ENCODE data around the gene ZDBF2.

ZDBF2 gene

DNA sequence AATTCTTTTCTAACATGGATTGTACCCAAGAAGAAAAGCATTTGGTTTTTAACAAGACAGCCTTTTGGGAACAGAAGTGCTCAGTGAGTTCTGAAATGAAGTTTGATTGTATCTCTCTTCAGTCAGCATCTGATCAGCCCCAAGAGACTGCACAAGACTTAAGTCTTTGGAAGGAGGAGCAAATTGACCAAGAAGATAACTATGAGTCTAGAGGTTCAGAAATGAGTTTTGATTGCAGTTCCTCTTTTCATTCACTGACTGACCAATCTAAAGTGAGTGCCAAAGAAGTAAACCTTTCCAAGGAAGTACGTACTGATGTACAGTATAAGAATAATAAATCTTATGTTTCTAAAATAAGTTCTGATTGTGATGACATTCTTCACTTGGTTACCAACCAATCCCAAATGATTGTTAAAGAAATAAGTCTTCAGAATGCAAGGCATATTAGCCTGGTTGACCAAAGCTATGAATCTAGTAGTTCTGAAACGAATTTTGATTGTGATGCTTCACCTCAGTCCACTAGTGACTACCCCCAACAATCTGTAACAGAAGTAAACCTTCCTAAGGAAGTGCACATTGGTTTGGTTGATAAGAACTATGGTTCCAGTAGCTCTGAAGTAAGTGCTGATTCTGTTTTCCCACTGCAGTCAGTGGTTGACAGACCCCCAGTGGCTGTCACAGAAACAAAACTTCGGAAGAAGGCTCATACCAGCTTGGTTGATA, 31.2 kb downstream of the ZDBF2 start:
- in situ Hi-C loops (cut with HindIII; ENCODE audit: low pct_unique_long_range_greater_than_20kb, low sequenced_read_pairs) = no loop called here
- TF ChIP-seq JUND (IDR thresholded peaks at IDR 0.05; ENCODE audit: low read depth) = no peak
- no peak for DNase-seq (ENCODE audit: low read depth in 1 of 2, low spot score in 1 of 2)

DNA sequence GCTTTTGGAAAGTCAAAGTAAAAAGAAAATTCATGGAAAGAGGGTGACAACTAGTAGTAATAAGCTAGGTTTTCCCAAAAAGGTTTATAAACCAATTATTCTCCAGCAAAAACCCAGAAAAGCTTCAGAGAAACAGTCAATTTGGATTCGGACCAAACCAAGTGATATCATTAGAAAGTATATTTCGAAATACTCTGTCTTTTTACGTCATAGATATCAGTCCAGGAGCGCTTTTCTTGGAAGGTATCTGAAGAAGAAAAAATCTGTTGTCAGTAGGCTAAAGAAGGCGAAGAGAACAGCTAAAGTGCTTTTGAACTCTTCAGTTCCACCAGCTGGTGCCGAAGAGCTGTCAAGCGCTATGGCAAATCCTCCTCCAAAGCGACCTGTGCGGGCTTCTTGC, 36.6 kb downstream of the ZDBF2 start:
- no peak for TF ChIP-seq JUND (IDR thresholded peaks at IDR 0.05; ENCODE audit: low read depth)
- in situ Hi-C loops (cut with HindIII; ENCODE audit: low pct_unique_long_range_greater_than_20kb, low sequenced_read_pairs) = no loop called here
- DNase-seq (ENCODE audit: low read depth in 1 of 2, low spot score in 1 of 2) = no peak

DNA sequence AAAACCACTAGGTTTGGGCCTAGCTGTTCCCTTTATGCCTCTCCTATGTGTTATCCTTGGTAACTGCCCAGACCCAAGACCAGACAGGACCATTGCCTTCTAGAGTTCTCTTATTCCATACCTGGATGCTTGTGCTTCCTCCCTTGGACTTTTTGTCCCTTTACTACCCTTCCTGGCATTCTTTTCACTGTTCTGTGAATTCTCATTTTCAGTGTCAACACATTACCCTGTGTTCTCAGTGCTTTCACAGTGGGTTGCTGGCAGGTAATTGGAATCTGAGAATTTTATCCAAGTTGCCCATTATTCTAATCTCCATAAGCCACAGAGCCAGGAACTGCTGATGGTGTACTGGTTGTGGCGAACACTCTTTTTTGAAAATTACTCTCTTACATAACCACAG, 41.7 kb downstream of the ZDBF2 start:
- DNase-seq (ENCODE audit: low read depth in 1 of 2, low spot score in 1 of 2) = no peak
- no peak for TF ChIP-seq JUND (IDR thresholded peaks at IDR 0.05; ENCODE audit: low read depth)
- in situ Hi-C loops (cut with HindIII; ENCODE audit: low pct_unique_long_range_greater_than_20kb, low sequenced_read_pairs) = no loop called here

DNA sequence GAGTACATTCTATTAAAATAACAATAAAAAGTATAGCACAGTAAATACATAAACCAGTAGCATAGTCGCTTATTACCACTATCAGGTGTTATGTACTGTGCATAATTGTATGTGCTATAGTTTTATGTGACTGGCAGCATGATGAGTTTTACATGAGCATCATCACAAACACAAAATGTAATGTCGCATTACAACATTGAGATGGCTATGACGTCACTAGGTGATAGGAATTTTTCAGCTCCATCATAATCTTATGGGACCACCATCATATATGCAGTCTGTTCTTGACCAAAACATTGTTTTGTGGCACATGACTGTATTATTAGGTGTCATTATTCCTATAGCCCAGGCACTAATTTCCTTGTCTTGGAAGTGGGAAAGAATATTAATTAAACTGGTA, 48.6 kb downstream of the ZDBF2 start:
- in situ Hi-C loops (cut with HindIII; ENCODE audit: low pct_unique_long_range_greater_than_20kb, low sequenced_read_pairs) = no loop called here
- no peak for DNase-seq (ENCODE audit: low read depth in 1 of 2, low spot score in 1 of 2)
- TF ChIP-seq JUND (IDR thresholded peaks at IDR 0.05; ENCODE audit: low read depth) = no peak

DNA sequence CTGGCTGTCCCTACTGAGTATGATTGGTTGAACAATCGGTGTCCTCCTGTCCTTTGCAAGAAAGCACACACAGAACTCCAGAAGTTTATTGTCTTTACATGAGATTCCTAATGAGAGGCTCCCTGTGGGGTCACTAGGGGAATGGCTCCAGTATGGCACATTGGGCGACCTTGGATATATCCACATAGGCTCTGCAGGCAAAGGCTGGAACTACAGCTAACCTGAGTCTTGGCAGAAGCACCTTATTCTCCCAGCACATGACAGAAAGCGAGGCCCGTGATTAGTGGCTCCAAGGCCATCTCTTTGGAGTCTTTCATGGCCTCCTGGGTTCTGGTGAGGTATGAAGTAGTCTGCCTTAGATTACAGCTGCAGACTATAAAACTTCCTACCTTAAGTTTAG, 49.0 kb downstream of the ZDBF2 start:
- in situ Hi-C loops (cut with HindIII; ENCODE audit: low pct_unique_long_range_greater_than_20kb, low sequenced_read_pairs) = no loop called here
- DNase-seq (ENCODE audit: low read depth in 1 of 2, low spot score in 1 of 2) = no peak
- no peak for TF ChIP-seq JUND (IDR thresholded peaks at IDR 0.05; ENCODE audit: low read depth)

DNA sequence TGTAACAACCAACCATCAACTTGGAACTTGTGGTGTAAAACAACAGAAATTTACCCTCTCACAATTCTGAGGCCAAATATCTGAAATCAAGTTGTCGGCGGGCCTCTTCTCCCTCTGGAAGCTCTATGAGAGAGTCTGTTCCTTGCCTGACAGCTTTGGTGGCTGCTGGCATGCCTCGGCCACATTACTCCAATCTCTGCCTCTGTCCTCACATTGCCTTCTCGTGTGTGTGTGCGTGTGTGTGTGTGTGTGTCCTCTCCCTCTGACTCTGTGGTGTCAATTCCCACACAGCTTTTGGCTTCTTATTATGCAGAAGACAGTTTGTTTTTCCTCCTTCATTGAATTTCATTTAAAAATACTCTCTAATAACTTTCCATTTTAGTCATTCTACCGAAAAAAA, 50.4 kb downstream of the ZDBF2 start:
- TF ChIP-seq JUND (IDR thresholded peaks at IDR 0.05; ENCODE audit: low read depth) = no peak
- in situ Hi-C loops (cut with HindIII; ENCODE audit: low pct_unique_long_range_greater_than_20kb, low sequenced_read_pairs) = no loop called here
- no peak for DNase-seq (ENCODE audit: low read depth in 1 of 2, low spot score in 1 of 2)

DNA sequence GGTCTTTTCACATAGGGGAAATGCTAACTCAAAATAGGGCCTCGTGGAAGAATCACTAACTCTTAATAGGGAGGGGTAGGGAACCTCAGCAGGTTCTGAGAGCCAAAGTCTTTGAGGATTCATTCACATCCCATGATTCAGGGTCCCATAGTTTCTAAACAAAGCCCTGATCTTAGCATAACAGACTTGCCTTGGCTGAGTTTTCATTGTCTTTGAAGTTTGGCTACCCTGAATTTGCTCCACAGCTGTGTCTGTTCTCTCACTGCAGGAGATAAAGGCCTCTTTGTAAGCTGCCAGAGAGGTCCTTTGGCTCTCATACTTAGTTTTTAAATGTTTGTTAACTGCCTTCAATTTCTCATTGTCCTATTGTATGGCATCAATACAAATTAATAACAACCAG, 54.5 kb downstream of the ZDBF2 start:
- no peak for DNase-seq (ENCODE audit: low read depth in 1 of 2, low spot score in 1 of 2)
- TF ChIP-seq JUND (IDR thresholded peaks at IDR 0.05; ENCODE audit: low read depth) = no peak
- in situ Hi-C loops (cut with HindIII; ENCODE audit: low pct_unique_long_range_greater_than_20kb, low sequenced_read_pairs) = no loop called here

DNA sequence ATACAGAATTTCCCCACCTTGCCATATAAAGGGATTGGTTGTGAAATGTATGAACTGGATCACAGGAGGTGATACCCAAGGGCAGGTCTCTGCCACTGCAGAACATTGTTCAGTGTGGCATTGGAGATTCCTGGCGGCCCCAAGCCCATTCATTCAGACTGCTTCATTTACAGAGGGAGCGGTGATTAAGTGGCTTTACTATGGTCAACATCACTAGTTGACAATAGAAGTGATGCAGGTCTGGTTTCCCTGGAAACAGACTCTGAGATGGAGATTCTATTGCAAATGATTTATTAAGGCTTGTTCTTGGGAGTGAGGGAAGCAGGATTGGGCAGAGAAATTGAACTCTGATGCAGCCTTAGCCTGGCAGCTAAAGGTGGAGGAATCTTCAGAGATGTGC, 62.4 kb downstream of the ZDBF2 start:
- no peak for DNase-seq (ENCODE audit: low read depth in 1 of 2, low spot score in 1 of 2)
- in situ Hi-C loops (cut with HindIII; ENCODE audit: low pct_unique_long_range_greater_than_20kb, low sequenced_read_pairs) = no loop called here

DNA sequence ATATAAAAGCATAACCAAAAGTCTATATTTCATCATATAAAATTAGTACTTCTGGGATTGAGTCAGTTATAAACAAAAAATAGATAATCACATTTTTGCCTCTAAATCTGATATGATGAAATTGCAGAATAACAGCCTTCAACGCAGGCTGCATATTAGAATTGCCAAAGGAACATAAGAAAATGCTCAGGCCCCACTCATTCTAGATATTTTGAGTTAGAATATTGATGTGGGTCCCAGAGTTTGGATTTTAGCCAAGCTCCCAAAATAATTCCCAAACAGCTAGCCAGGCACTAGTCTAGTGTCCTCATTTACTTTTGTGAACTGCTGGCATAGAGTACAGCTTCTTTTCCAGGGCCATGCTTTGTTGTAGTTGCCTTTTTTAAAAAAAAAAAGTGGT, 63.5 kb downstream of the ZDBF2 start:
- DNase-seq (ENCODE audit: low read depth in 1 of 2, low spot score in 1 of 2) = no peak
- no peak for TF ChIP-seq JUND (IDR thresholded peaks at IDR 0.05; ENCODE audit: low read depth)
- in situ Hi-C loops (cut with HindIII; ENCODE audit: low pct_unique_long_range_greater_than_20kb, low sequenced_read_pairs) = no loop called here

More for the DNA sequence above, 62.4 kb downstream of the ZDBF2 start:
- TF ChIP-seq JUND (IDR thresholded peaks at IDR 0.05; ENCODE audit: low read depth) = no peak

DNA sequence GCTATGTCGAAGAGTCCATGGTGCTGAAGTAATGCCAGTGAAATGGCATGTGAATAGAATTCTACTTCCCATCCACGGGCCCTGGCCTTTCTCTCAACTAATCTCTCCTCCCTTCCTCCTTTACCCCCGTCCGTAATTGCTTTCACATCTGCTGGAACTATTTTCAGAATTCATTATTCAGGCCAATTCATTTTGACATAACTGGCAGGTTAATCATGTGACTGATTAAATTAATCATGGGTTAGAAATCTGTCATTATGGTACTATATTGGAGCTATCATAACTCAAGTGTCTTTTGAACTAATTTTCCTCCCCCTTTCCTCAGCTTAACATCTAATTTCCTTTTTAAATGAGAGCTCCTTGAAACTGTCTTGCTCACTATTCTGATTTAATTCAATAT, 66.9 kb downstream of the ZDBF2 start:
- no peak for DNase-seq (ENCODE audit: low read depth in 1 of 2, low spot score in 1 of 2)
- no peak for TF ChIP-seq JUND (IDR thresholded peaks at IDR 0.05; ENCODE audit: low read depth)
- in situ Hi-C loops (cut with HindIII; ENCODE audit: low pct_unique_long_range_greater_than_20kb, low sequenced_read_pairs) = no loop called here

DNA sequence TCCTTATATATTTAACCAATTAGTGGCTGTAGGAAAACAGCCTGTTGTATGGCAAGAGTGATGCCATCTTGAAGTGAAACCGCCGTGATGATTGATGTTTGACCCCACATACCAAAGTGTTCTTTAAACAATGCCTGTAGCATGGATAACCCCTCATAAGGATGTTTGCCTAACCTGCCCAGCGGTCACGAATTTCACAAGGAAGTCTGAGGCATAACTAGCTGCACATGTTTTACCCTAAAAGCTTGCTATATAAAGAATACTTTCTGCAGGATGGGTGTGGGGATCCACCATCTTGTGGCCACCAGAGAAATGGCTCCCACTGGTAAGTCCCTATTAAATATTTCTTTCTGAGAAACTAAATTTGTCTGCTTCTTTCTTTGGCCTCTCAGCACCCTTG, 68.7 kb downstream of the ZDBF2 start:
- in situ Hi-C loops (cut with HindIII; ENCODE audit: low pct_unique_long_range_greater_than_20kb, low sequenced_read_pairs) = no loop called here
- TF ChIP-seq JUND (IDR thresholded peaks at IDR 0.05; ENCODE audit: low read depth) = no peak
- DNase-seq (ENCODE audit: low read depth in 1 of 2, low spot score in 1 of 2) = no peak

DNA sequence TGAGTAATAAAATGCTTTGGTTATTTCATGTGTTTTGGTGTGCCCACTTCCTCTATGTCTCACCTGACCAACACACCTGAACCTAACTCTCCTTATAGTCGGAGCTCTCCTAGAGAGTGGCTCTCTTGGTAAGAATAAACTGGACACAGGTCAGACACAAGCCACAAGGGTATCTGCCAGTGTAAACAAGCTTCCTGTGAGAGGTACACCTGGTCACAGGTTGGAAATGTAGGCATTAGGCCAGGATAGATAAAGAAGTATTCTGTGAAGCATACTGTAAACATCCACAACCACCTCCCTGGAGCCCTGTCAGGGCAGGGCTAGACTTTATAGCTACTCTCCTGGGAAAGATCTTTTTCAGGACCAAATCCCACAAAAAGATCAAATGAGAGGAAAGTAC, 69.4 kb downstream of the ZDBF2 start:
- in situ Hi-C loops (cut with HindIII; ENCODE audit: low pct_unique_long_range_greater_than_20kb, low sequenced_read_pairs) = no loop called here
- no peak for DNase-seq (ENCODE audit: low read depth in 1 of 2, low spot score in 1 of 2)
- TF ChIP-seq JUND (IDR thresholded peaks at IDR 0.05; ENCODE audit: low read depth) = no peak

DNA sequence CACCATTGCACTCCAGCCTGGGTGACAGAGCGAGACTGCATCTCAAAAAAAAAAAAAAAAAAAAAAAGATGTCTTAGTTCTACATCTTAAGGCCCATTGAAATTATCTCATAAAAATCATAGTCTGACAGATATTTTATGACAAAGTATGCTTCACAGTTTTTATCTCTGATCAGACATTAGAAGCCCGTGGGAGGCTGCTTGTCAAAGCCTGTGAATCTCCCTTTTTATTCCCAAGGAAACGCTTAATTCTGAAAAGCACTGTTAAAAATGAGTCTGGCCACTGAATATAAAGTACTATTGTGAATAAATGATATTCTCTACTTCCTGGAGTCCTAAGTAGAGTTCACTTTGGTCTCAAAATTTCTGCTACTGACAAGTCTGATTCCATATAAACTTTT, 71.1 kb downstream of the ZDBF2 start:
- TF ChIP-seq JUND (IDR thresholded peaks at IDR 0.05; ENCODE audit: low read depth) = no peak
- no peak for DNase-seq (ENCODE audit: low read depth in 1 of 2, low spot score in 1 of 2)
- in situ Hi-C loops (cut with HindIII; ENCODE audit: low pct_unique_long_range_greater_than_20kb, low sequenced_read_pairs) = no loop called here

DNA sequence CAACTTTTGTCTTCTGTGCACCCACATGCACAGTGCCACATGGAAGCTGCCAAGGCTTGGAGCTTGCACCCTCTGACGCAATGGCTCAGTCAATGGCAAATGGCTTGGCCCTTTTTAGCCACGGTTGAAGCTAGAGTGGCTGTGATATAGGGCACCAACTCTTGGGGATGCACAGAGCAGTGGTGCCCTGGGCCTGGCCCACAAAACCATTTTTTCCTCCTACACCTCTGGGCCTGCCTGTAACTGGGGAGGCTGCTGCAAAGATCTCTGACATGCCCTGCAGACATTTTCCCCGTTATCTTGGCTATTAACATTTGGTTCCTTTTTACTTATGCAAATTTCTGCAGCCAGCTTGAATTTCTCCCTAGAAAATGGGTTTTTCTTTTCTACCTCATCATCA, 74.9 kb downstream of the ZDBF2 start:
- no peak for TF ChIP-seq JUND (IDR thresholded peaks at IDR 0.05; ENCODE audit: low read depth)
- DNase-seq (ENCODE audit: low read depth in 1 of 2, low spot score in 1 of 2) = no peak
- in situ Hi-C loops (cut with HindIII; ENCODE audit: low pct_unique_long_range_greater_than_20kb, low sequenced_read_pairs) = no loop called here

All from T47D (cell line).